ENCODE data around the gene CRISP1. TPM values are rescaled to one million over a fixed set of nuclear protein-coding genes. Genes with fewer than 3 reads are reported as not detected.

Gene CRISP1, protein sequence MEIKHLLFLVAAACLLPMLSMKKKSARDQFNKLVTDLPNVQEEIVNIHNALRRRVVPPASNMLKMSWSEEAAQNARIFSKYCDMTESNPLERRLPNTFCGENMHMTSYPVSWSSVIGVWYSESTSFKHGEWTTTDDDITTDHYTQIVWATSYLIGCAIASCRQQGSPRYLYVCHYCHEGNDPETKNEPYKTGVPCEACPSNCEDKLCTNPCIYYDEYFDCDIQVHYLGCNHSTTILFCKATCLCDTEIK
- not detected for total RNA-seq
- not detected for polyA plus RNA-seq
- long read RNA-seq, donor 1, result 0 reads
- long read RNA-seq, donor 2, result 0 reads

DNA sequence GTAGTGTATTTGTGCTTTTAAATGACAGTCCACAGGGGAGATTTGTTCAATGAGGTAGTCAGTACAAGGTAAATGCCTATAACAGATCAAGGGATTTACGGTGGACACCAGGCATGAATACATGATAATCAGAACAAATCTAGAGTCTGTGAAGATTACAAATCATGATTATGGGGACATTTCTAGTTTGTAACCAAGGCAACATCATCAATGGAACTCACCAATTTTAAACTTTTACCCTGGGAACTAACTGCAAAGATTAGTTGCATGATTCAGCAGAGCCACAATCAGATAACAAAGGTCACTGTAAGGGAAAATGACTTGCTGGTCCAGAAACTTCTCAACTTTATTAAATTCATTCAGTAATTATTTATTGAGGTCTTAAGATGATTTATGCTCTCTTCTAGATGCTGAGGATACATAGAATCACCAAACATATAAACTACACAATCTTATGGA, at the start of gene CRISP1:
CRISP1 (minus strand) TSS at position 51 of the 459 bp plus-strand sequence. CDS start 9,135 bp downstream, outside the sequence.
- ATAC-seq (ENCODE audit: low FRiP score) (no peak), DNase-seq (no peak)
- Histone ChIP-seq H3K27ac (ENCODE audit: low read depth in 1 of 2, low read length in 2 of 2) (no peak within 1 kb of the TSS), H3K36me3 (ENCODE audit: control insufficient read depth in 1 of 2, insufficient read depth in 2 of 2, low read length in 1 of 2) (no peaks in the 10 kb centered on the region), H3K27me3 (ENCODE audit: control insufficient read depth in 1 of 2, insufficient read depth in 2 of 2, low read length in 1 of 2) (no peaks in the 10 kb centered on the region), H3K9me3 (ENCODE audit: control insufficient read depth, low read length) (no peaks in the 10 kb centered on the region), H3K4me3 (ENCODE audit: low read length in 2 of 2) (no peak within 1 kb of the TSS), H3K4me1 (ENCODE audit: control insufficient read depth in 1 of 2, insufficient read depth in 2 of 2, low read length in 2 of 2) (no peaks in the 10 kb centered on the region)
- 76 to 92% methylated on average over 1 of the region's 1 CpG for WGBS, 2 donors
- intact Hi-C loops (cut with DNase I), result no loop called here

GRCh38 chr6:49915035-49915434, 48.7 kb upstream of the CRISP1 start:
- 5 to 9% methylated on average over 3 of the region's 3 CpGs for WGBS, 2 donors
- Histone ChIP-seq H3K27me3 (ENCODE audit: control insufficient read depth in 1 of 2, insufficient read depth in 2 of 2, low read length in 1 of 2) (no peaks in the 10 kb centered on the region), H3K27ac (ENCODE audit: low read depth in 1 of 2, low read length in 2 of 2) (no peak overlapping the region), H3K9me3 (ENCODE audit: control insufficient read depth, low read length) (no peaks in the 10 kb centered on the region), H3K36me3 (ENCODE audit: control insufficient read depth in 1 of 2, insufficient read depth in 2 of 2, low read length in 1 of 2) (no peaks in the 10 kb centered on the region), H3K4me1 (ENCODE audit: control insufficient read depth in 1 of 2, insufficient read depth in 2 of 2, low read length in 2 of 2) (no peaks in the 10 kb centered on the region), H3K4me3 (ENCODE audit: low read length in 2 of 2) (no peak overlapping the region)
- ATAC-seq (ENCODE audit: low FRiP score) (no peak), DNase-seq (no peak)
- intact Hi-C loops (cut with DNase I), result no loop called here

GRCh38 chr6:49913636-49914375, 47.5 kb upstream of the CRISP1 start:
- intact Hi-C loops (cut with DNase I), result no loop called here
- no peaks in the 10 kb centered on the region for H3K27me3 ChIP-seq (ENCODE audit: control insufficient read depth in 1 of 2, insufficient read depth in 2 of 2, low read length in 1 of 2)
- H3K27ac ChIP-seq (ENCODE audit: low read depth in 1 of 2, low read length in 2 of 2), result no peak overlapping the region
- no peak for DNase-seq
- no peak overlapping the region for H3K4me3 ChIP-seq (ENCODE audit: low read length in 2 of 2)
- ATAC-seq (ENCODE audit: low FRiP score), result no peak
- H3K4me1 ChIP-seq (ENCODE audit: control insufficient read depth in 1 of 2, insufficient read depth in 2 of 2, low read length in 2 of 2), result no peaks in the 10 kb centered on the region
- H3K9me3 ChIP-seq (ENCODE audit: control insufficient read depth, low read length), result no peaks in the 10 kb centered on the region
- WGBS, 2 donors, result 48 to 50% methylated on average over 6 of the region's 6 CpGs
- no peaks in the 10 kb centered on the region for H3K36me3 ChIP-seq (ENCODE audit: control insufficient read depth in 1 of 2, insufficient read depth in 2 of 2, low read length in 1 of 2)

DNA sequence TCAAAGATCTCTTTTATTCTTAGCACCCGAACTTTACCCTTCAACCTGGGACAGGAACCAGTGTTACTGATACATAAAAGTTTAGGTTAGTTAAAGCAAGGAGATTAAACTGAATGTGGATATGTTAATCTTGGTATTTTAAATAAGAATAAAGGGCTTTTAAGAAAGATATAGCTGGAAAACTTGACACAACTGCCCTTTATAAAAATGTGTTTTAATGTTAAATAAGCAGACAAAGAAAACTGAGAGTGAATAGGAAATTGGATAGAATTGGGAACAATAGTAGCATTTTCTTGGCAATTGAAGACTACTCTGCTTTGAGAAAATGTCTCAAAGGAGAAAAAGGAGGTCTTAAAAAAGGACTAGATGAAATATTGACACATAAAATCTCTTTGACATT, 45.9 kb upstream of the CRISP1 start:
- H3K9me3 ChIP-seq (ENCODE audit: control insufficient read depth, low read length), result no peaks in the 10 kb centered on the region
- no peak for ATAC-seq (ENCODE audit: low FRiP score)
- DNase-seq, result no peak
- no peaks in the 10 kb centered on the region for H3K36me3 ChIP-seq (ENCODE audit: control insufficient read depth in 1 of 2, insufficient read depth in 2 of 2, low read length in 1 of 2)
- intact Hi-C loops (cut with DNase I), result no loop called here
- H3K27ac ChIP-seq (ENCODE audit: low read depth in 1 of 2, low read length in 2 of 2), result no peak overlapping the region
- no peaks in the 10 kb centered on the region for H3K4me1 ChIP-seq (ENCODE audit: control insufficient read depth in 1 of 2, insufficient read depth in 2 of 2, low read length in 2 of 2)
- 73 to 76% methylated on average over 1 of the region's 1 CpG for WGBS, 2 donors
- no peaks in the 10 kb centered on the region for H3K27me3 ChIP-seq (ENCODE audit: control insufficient read depth in 1 of 2, insufficient read depth in 2 of 2, low read length in 1 of 2)
- no peak overlapping the region for H3K4me3 ChIP-seq (ENCODE audit: low read length in 2 of 2)

- Histone ChIP-seq H3K9me3 (ENCODE audit: control insufficient read depth, low read length) (no peaks in the 10 kb centered on the region), H3K27me3 (ENCODE audit: control insufficient read depth in 1 of 2, insufficient read depth in 2 of 2, low read length in 1 of 2) (no peaks in the 10 kb centered on the region), H3K4me3 (ENCODE audit: low read length in 2 of 2) (no peak overlapping the region), H3K36me3 (ENCODE audit: control insufficient read depth in 1 of 2, insufficient read depth in 2 of 2, low read length in 1 of 2) (no peaks in the 10 kb centered on the region), H3K27ac (ENCODE audit: low read depth in 1 of 2, low read length in 2 of 2) (no peak overlapping the region), H3K4me1 (ENCODE audit: control insufficient read depth in 1 of 2, insufficient read depth in 2 of 2, low read length in 2 of 2) (no peaks in the 10 kb centered on the region)
- intact Hi-C loops (cut with DNase I), result no loop called here
- DNase-seq (no peak), ATAC-seq (ENCODE audit: low FRiP score) (no peak)
- 75 to 89% methylated on average over 2 of the region's 2 CpGs for WGBS, 2 donors
These were observed 44.9 kb upstream of the CRISP1 start for GRCh38 chr6:49911252-49911651.

DNA sequence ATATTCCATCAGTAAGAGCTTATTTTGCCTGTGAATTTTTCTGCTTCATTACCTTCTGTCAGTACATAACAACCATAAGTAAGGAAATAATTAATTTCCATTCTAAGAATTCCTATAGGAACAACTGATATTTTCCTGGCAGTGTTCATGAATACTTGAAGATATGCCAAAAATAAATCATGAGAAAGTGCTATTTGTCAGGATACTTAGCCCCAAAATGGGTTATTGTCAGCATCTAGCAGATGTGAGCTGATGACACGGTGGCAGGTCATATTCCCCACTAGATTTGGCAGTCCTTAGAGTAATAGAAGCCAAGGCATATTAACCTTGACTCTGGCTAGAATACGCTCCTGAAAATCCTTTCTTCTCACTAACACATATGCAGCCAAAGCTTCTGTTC, 43.2 kb upstream of the CRISP1 start:
- intact Hi-C loops (cut with DNase I), result no loop called here
- no peaks in the 10 kb centered on the region for H3K36me3 ChIP-seq (ENCODE audit: control insufficient read depth in 1 of 2, insufficient read depth in 2 of 2, low read length in 1 of 2)
- H3K9me3 ChIP-seq (ENCODE audit: control insufficient read depth, low read length), result no peaks in the 10 kb centered on the region
- DNase-seq (no peak), ATAC-seq (ENCODE audit: low FRiP score) (no peak)
- H3K27ac ChIP-seq (ENCODE audit: low read depth in 1 of 2, low read length in 2 of 2), result no peak overlapping the region
- no peak overlapping the region for H3K4me3 ChIP-seq (ENCODE audit: low read length in 2 of 2)
- H3K27me3 ChIP-seq (ENCODE audit: control insufficient read depth in 1 of 2, insufficient read depth in 2 of 2, low read length in 1 of 2), result no peaks in the 10 kb centered on the region
- whole genome bisulfite sequencing, 2 donors, result 3 to 11% methylated on average over 2 of the region's 2 CpGs
- no peaks in the 10 kb centered on the region for H3K4me1 ChIP-seq (ENCODE audit: control insufficient read depth in 1 of 2, insufficient read depth in 2 of 2, low read length in 2 of 2)

DNA sequence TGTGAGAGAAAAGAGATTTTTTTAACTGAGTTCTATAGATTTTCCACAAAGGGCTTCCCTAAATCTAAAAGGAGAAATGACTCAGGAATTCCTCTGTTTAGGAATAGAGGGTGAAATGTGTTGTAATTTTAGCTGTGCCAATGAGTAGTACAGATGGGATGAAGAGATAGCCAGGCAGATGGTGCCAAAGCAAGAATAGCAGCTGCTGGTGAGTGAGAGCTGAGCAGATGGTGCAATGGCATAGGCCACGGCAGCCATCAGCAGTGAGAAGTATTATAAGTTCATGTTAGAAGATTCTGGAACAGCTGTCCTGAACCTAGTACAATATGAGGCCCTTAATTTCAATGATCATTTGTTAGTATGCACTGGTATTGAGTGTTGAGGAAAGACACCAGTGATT, 40.2 kb upstream of the CRISP1 start:
- Histone ChIP-seq H3K27me3 (ENCODE audit: control insufficient read depth in 1 of 2, insufficient read depth in 2 of 2, low read length in 1 of 2) (no peaks in the 10 kb centered on the region), H3K27ac (ENCODE audit: low read depth in 1 of 2, low read length in 2 of 2) (no peak overlapping the region), H3K36me3 (ENCODE audit: control insufficient read depth in 1 of 2, insufficient read depth in 2 of 2, low read length in 1 of 2) (no peaks in the 10 kb centered on the region), H3K9me3 (ENCODE audit: control insufficient read depth, low read length) (no peaks in the 10 kb centered on the region), H3K4me3 (ENCODE audit: low read length in 2 of 2) (no peak overlapping the region), H3K4me1 (ENCODE audit: control insufficient read depth in 1 of 2, insufficient read depth in 2 of 2, low read length in 2 of 2) (no peaks in the 10 kb centered on the region)
- intact Hi-C loops (cut with DNase I), result no loop called here
- WGBS, 2 donors, result 43 to 46% methylated on average over 1 of the region's 1 CpG
- ATAC-seq (ENCODE audit: low FRiP score) (no peak), DNase-seq (no peak)

GRCh38 chr6:49905296-49905695, 39.0 kb upstream of the CRISP1 start:
- no peaks in the 10 kb centered on the region for H3K36me3 ChIP-seq (ENCODE audit: control insufficient read depth in 1 of 2, insufficient read depth in 2 of 2, low read length in 1 of 2)
- ATAC-seq (ENCODE audit: low FRiP score) (no peak), DNase-seq (no peak)
- intact Hi-C loops (cut with DNase I), result no loop called here
- no peak overlapping the region for H3K27ac ChIP-seq (ENCODE audit: low read depth in 1 of 2, low read length in 2 of 2)
- WGBS, 2 donors, result 63 to 72% methylated on average over 2 of the region's 2 CpGs
- no peak overlapping the region for H3K4me3 ChIP-seq (ENCODE audit: low read length in 2 of 2)
- no peaks in the 10 kb centered on the region for H3K27me3 ChIP-seq (ENCODE audit: control insufficient read depth in 1 of 2, insufficient read depth in 2 of 2, low read length in 1 of 2)
- H3K4me1 ChIP-seq (ENCODE audit: control insufficient read depth in 1 of 2, insufficient read depth in 2 of 2, low read length in 2 of 2), result no peaks in the 10 kb centered on the region
- no peaks in the 10 kb centered on the region for H3K9me3 ChIP-seq (ENCODE audit: control insufficient read depth, low read length)

DNA sequence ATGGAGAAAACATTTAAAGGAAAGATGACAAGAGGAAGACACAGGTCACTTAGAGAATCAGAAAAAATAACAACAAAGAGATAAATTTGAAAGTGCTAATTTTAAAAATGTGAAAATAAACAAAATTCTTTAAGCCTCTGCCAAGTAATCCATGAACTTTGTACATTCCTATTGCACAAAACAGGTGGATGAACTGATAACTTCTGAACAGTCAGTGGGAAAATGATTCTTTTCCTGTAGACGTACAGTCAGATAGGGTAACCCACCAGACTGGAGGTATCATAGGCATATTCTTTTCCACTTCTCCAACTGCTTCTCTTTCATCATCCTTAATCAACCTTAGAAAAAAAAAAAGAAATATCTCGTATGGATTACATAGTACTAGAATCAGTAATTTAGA, 36.5 kb upstream of the CRISP1 start:
- WGBS, 2 donors, result 67 to 70% methylated on average over 2 of the region's 2 CpGs
- no peaks in the 10 kb centered on the region for H3K27me3 ChIP-seq (ENCODE audit: control insufficient read depth in 1 of 2, insufficient read depth in 2 of 2, low read length in 1 of 2)

More for the DNA sequence above, 36.5 kb upstream of the CRISP1 start:
- H3K4me1 ChIP-seq (ENCODE audit: control insufficient read depth in 1 of 2, insufficient read depth in 2 of 2, low read length in 2 of 2), result no peaks in the 10 kb centered on the region
- DNase-seq (no peak), ATAC-seq (ENCODE audit: low FRiP score) (no peak)
- no peak overlapping the region for H3K4me3 ChIP-seq (ENCODE audit: low read length in 2 of 2)
- H3K9me3 ChIP-seq (ENCODE audit: control insufficient read depth, low read length), result no peaks in the 10 kb centered on the region
- H3K36me3 ChIP-seq (ENCODE audit: control insufficient read depth in 1 of 2, insufficient read depth in 2 of 2, low read length in 1 of 2), result no peaks in the 10 kb centered on the region
- no peak overlapping the region for H3K27ac ChIP-seq (ENCODE audit: low read depth in 1 of 2, low read length in 2 of 2)
- intact Hi-C loops (cut with DNase I), result no loop called here
